Measurements from ENCODE around the gene NIPSNAP2. TPM values are rescaled to one million over a fixed set of nuclear protein-coding genes. Genes with fewer than 3 reads are reported as not detected.
A peak's percentile ranks its signal among the peaks of the same experiment; 100 is the strongest.

NIPSNAP2 gene
- total RNA-seq, 1 donor from 2014 or later: 80.6 TPM

- peaks cover 10% of the 10 kb centered on the region for H3K36me3 Mint-ChIP-seq
- Histone ChIP-seq H3K9me3 (ENCODE audit: low read depth) (no peaks in the 10 kb centered on the region), H3K36me3 (no peaks in the 10 kb centered on the region), H2AFZ (replicated peaks) (no peak overlapping the region), H3F3A (ENCODE audit: low read depth) (no peaks in the 10 kb centered on the region), H3K4me3 (no peak overlapping the region), H4K20me1 (ENCODE audit: low read depth) (peaks cover 8% of the 10 kb centered on the region), H3K9ac (no peak overlapping the region), H3K27ac (no peak overlapping the region), H3K4me2 (no peak overlapping the region), H3K79me2 (ENCODE audit: low read depth) (peaks cover 23% of the 10 kb centered on the region), H3K4me1 (peaks cover 5% of the 10 kb centered on the region), H3K27me3 (peaks cover 22% of the 10 kb centered on the region)
- no peak overlapping the region for H3K4me3 Mint-ChIP-seq
- no peak for TF ChIP-seq EZH2phosphoT487 (IDR thresholded peaks at IDR 0.05)
- TF ChIP-seq CTCF (IDR thresholded peaks at IDR 0.05): no peak
- TF ChIP-seq EZH2 (IDR thresholded peaks at IDR 0.05): no peak
- peaks cover 6% of the 10 kb centered on the region for H3K4me1 Mint-ChIP-seq
- H3K9me3 Mint-ChIP-seq: no peaks in the 10 kb centered on the region
- DNase-seq (ENCODE audit: low spot score): no peak
- no peak overlapping the region for H3K27ac Mint-ChIP-seq
- no peaks in the 10 kb centered on the region for H3K27me3 Mint-ChIP-seq (ENCODE audit: insufficient read depth, low read depth)
Measured at GRCh38 chr7:55962014-55962413, 2.4 kb upstream of the NIPSNAP2 start.

GRCh38 chr7:55963584-55964168 is 709 bp upstream of the NIPSNAP2 start:
- Histone ChIP-seq H4K20me1 (ENCODE audit: low read depth) (peaks cover 10% of the 10 kb centered on the region), H2AFZ (replicated peaks) (no peak overlapping the region), H3K27ac (no peak overlapping the region), H3K4me3 (no peak overlapping the region), H3K4me1 (peaks cover 5% of the 10 kb centered on the region), H3K9me3 (ENCODE audit: low read depth) (no peaks in the 10 kb centered on the region), H3K79me2 (ENCODE audit: low read depth) (peaks cover 39% of the 10 kb centered on the region), H3K27me3 (peaks cover 22% of the 10 kb centered on the region), H3K36me3 (no peaks in the 10 kb centered on the region), H3F3A (ENCODE audit: low read depth) (no peaks in the 10 kb centered on the region), H3K4me2 (peak overlapping the region; percentile 65), H3K9ac (no peak overlapping the region)
- DNase-seq (ENCODE audit: low spot score): no peak
- Mint-ChIP-seq H3K4me1 (peaks cover 6% of the 10 kb centered on the region), H3K36me3 (peaks cover 15% of the 10 kb centered on the region), H3K27ac (peak overlapping the region; percentile 40), H3K4me3 (peak overlapping the region; percentile 80), H3K9me3 (no peaks in the 10 kb centered on the region), H3K27me3 (ENCODE audit: insufficient read depth, low read depth) (no peaks in the 10 kb centered on the region)
- TF ChIP-seq EZH2 (IDR thresholded peaks at IDR 0.05) (no peak), EZH2phosphoT487 (IDR thresholded peaks at IDR 0.05) (no peak), CTCF (IDR thresholded peaks at IDR 0.05) (no peak)

GRCh38 chr7:55965100-55965470 is 700 bp downstream of the NIPSNAP2 start:
- no peak for TF ChIP-seq EZH2 (IDR thresholded peaks at IDR 0.05)
- no peak for TF ChIP-seq CTCF (IDR thresholded peaks at IDR 0.05)
- TF ChIP-seq EZH2phosphoT487 (IDR thresholded peaks at IDR 0.05): no peak
- peaks cover 22% of the 10 kb centered on the region for H3K27me3 ChIP-seq
- no peaks in the 10 kb centered on the region for H3K9me3 ChIP-seq (ENCODE audit: low read depth)
- no peaks in the 10 kb centered on the region for H3K27me3 Mint-ChIP-seq (ENCODE audit: insufficient read depth, low read depth)
- peaks cover 44% of the 10 kb centered on the region for H3K79me2 ChIP-seq (ENCODE audit: low read depth)
- peak overlapping the region; percentile 87 for H2AFZ ChIP-seq (replicated peaks)
- no peaks in the 10 kb centered on the region for H3K36me3 ChIP-seq
- H3K4me1 ChIP-seq: peaks cover 5% of the 10 kb centered on the region
- H3K4me2 ChIP-seq: peak overlapping the region; percentile 94
- peaks cover 2% of the 10 kb centered on the region for H3K9me3 Mint-ChIP-seq
- H4K20me1 ChIP-seq (ENCODE audit: low read depth): peaks cover 13% of the 10 kb centered on the region
- peak overlapping the region; percentile 93 for H3K9ac ChIP-seq
- H3K27ac Mint-ChIP-seq: peak overlapping the region; percentile 69
- H3F3A ChIP-seq (ENCODE audit: low read depth): no peaks in the 10 kb centered on the region
- peak overlapping the region; percentile 96 for H3K4me3 Mint-ChIP-seq
- H3K27ac ChIP-seq: no peak overlapping the region
- H3K4me1 Mint-ChIP-seq: peaks cover 6% of the 10 kb centered on the region
- H3K36me3 Mint-ChIP-seq: peaks cover 24% of the 10 kb centered on the region
- H3K4me3 ChIP-seq: peak overlapping the region; percentile 97
- DNase-seq (ENCODE audit: low spot score): no peak

All from neural progenitor cell (in vitro differentiated cells).